RKO (cell line): ENCODE data around the gene NR3C2.

Experiments used
- DNase-seq: peaks from one replicate; pipeline ENCODE4 v3.0.0-alpha.2; 2016; ENCODE audit warnings: low spot score

The NR3C2 gene

GRCh38 chr4:148054275-148054674, 387.9 kb downstream of the NR3C2 start:
- no peak for DNase-seq

DNA sequence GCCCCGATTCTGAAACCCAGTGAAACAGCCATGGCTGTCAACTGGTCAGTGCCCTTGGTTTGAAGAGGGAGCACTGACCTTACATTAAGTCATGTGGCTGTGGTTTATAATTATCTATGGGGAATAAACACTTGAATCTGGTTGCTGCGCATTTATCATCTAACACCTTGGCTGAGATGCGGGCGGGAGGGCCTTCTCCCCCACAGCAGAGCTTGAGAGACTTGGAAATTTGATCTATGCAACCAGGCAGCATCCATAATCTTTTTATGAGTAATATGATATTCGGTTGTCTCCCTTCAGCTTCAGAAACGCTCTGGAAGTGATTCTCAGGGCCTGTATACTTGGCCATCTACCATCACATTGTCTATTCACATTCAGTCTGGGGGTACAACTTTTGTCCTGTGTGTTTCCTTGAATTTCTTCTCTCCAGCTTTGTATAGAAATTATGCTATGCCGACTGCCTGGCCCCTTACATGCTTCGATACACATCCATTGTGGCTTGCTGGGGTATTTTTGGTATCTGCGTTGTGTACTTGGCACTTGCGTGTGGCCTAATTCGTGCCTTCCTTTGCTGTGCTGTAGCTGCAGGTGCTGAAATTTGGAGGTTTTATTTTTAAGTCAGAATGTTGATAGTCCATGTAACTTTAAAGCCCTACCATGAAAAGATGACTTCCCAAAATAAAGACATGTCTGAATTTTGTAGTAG, 388.8 kb downstream of the NR3C2 start:
- no peak for DNase-seq

- no peak for DNase-seq
These were observed 389.8 kb downstream of the NR3C2 start for GRCh38 chr4:148052448-148052847.

DNA sequence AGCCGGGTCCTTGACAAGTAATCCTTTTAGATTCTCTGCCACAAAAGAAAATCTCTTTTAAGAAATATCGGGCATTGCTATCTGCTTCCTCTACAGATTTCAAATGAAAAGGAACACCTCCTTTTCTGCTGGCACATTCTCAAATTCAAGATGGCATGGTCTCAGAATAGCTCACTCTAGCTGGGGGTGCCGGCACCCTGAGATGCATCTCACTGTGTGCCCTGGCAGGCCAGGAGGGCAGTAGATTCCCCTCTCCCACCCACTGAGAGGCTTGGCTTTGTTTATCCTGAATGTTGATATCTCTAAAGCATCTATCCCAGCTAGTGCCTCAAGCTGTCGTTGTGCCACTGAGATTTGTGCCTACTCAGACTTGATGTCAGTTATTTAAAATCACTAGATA, 390.8 kb downstream of the NR3C2 start:
- no peak for DNase-seq

DNA sequence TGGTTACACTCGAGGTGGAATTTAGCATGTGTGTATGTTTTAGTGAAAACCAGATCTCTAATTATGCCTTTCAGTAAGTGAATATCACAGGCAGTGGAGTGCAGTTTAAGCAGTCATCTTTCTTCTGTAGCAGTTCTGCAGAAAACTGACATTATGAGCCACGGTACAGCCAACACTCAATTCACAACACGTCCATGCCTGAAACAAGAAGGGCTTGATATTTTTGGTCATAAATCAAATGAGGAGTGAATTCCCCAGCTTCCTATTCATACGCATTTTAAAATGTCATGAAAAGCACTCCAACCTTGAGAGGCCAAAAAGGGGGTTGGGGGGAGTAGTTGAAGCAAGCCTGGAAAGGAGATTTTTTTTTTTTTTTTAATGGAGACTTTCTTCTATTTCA, 393.6 kb downstream of the NR3C2 start:
- DNase-seq, result no peak

DNA sequence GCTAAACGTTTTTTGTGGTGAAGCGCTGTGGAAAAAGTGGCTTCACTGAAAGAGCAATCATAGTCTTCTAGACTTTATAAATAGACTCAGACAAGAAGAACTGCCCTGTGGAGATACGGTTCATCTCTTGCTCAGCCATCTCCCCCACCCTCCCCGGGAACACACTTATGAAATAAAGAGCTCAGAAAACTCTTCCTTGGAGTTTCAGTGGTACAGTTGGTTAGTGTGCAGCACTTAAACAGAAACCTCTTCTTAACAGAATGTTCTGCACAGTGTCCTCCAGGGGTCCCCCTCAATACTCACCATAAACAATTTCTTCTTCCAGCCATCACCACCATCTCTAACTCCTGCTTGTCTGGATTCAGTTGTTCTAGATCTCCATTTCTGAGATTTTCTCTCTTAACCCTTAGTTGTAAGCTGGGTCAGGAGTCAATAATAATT, 397.3 kb downstream of the NR3C2 start:
- no peak for DNase-seq

- DNase-seq, result no peak
These were observed 397.9 kb downstream of the NR3C2 start for GRCh38 chr4:148044089-148044911.

GRCh38 chr4:148041606-148042329, 400.4 kb downstream of the NR3C2 start:
- DNase-seq, result no peak

- no peak for DNase-seq
These were observed 407.4 kb downstream of the NR3C2 start for GRCh38 chr4:148034813-148035212.

DNA sequence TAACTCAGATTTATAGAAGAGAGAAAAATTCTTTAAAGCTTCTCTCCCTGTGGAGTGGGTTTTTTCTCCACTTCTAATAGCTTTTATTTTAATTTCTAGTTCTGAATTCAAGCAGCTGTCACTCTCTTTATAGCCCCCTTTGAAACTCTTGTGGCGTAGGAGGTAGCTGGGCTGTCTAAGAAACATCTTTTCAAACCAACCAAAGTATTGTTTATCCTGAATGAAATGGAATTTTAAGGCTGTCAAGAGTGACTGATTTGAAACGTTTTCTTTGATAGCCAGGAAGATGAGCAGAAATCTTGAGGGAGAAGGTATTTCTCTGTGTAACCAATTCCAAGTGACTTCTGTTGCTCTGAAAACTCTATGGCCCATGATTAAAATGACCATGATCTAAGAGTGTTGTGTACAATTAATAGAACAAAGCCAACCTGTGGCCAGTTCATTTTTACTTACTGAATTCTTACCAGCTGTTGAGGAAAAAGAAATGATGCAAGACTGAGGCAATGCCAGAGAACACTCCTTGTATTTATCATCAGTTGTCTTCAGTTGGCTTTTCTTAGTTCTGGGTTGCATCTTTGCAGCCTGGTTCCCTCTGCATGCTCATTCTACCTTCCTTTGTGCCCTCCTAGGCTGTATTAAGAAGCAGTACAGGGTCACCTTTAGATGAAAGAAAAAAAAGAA, 411.9 kb downstream of the NR3C2 start:
- DNase-seq, result no peak

- DNase-seq, result no peak
These were observed 412.4 kb downstream of the NR3C2 start for GRCh38 chr4:148029781-148030180.
